Left lung (tissue), 10 donors: ENCODE data around the gene AMOT. TPM values are rescaled to one million over a fixed set of nuclear protein-coding genes. Genes with fewer than 3 reads are reported as not detected.
A peak's percentile ranks its signal among the peaks of the same experiment; 100 is the strongest.

Source experiments
- ATAC-seq: fragments of 200-7000 bp; cut with Tn5 transposase; one replicate; pipeline ENCODE4 v1.9.1; 2020; ENCODE audit warnings: moderate library complexity
- DNase-seq, 4 donors: peaks; one replicate each; pipeline ENCODE4 v3.0.0-alpha.2; 2013 to 2020
- H3K27ac ChIP-seq, 2 donors: fragments of 200-600 bp; sonication (generic) in 1 of 2; one replicate each; pipeline versions ENCODE4 v1.5.0 to v1.8.0; 2020 to 2021
- H3K27me3 ChIP-seq, 2 donors: fragments of 200-600 bp; sonication (generic) in 1 of 2; one replicate each; pipeline versions ENCODE4 v1.5.0 to v1.8.0; 2020 to 2021
- H3K36me3 ChIP-seq, 2 donors: fragments of 200-600 bp; sonication (generic) in 1 of 2; one replicate each; pipeline versions ENCODE4 v1.5.0 to v1.8.0; 2020 to 2021
- H3K4me1 ChIP-seq, 2 donors: fragments of 200-600 bp; one replicate each; pipeline ENCODE4 v1.8.0; 2021
- H3K4me3 ChIP-seq, 2 donors: fragments of 200-600 bp; sonication (generic) in 1 of 2; one replicate each; pipeline versions ENCODE4 v1.5.0 to v1.8.0; 2020 to 2021; ENCODE audit warnings: mild to moderate bottlenecking in 1 of 2
- H3K9me3 ChIP-seq, 2 donors: fragments of 200-600 bp; sonication (generic) in 1 of 2; one replicate each; pipeline versions ENCODE4 v1.5.0 to v1.8.0; 2020 to 2021
- intact Hi-C, 2 donors: fragments of 100-400 bp; cut with DNase I; formaldehyde crosslinking; loops; one replicate each; pipeline versions ENCODE4 v1.11.2 to v1.14.2; 2022
- polyA plus RNA-seq, 6 donors: library from polyadenylated mRNA; unstranded; fragments of 120-200 nt; gene quantifications; one replicate each; pipeline ENCODE4 v1.2.1, GENCODE V29; 2013; ENCODE audit not compliant: insufficient read length in 6 of 6
- total RNA-seq, 2 donors: library from RNA; stranded (reverse); fragmentation: NEBNext Ultra II Directional; extraction: Animal tissue kit (Norgen Biotek cat#: 25700); gene quantifications; one replicate each; pipeline ENCODE4 v1.2.1, GENCODE V29; 2021
- TF ChIP-seq, protein P1 (sequence below), 2 donors: fragments of 200-600 bp; sonication (generic) in 1 of 2; IDR thresholded peaks; one replicate each; pipeline versions ENCODE4 v1.5.0 to v1.8.0; 2021; ENCODE audit warnings: antibody characterized with exemption in 2 of 2
- donor health status: DM: no; HTN: yes; CAD: no.
- donor health status: DM: no; HTN: no; CAD: no.

AMOT gene
- total and polyA plus RNA-seq, 8 donors = 7.5 to 31.0 (median 21.6) TPM

DNA sequence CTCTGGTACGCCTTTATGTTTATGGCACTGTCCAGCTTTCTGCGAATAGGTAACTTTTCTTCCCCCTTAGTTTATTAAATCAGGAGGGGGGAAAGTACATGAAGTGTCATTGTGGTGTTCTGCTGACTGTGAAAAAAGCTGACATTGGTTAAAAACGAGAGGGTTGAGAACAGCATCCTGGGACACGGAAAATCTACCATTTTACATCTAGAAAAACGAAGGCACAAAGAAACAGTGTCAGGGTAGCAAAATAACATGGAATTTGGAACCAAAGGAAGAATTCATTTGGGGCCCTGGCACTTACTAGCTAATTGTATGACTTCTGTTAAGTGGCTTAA is 1.2 kb upstream of the AMOT start:
- DNase-seq (no peak), ATAC-seq (no peak)
- H3K27ac ChIP-seq = peak overlapping the region in 1 of 2 donors; percentile 76
- TF ChIP-seq, protein P1, sequence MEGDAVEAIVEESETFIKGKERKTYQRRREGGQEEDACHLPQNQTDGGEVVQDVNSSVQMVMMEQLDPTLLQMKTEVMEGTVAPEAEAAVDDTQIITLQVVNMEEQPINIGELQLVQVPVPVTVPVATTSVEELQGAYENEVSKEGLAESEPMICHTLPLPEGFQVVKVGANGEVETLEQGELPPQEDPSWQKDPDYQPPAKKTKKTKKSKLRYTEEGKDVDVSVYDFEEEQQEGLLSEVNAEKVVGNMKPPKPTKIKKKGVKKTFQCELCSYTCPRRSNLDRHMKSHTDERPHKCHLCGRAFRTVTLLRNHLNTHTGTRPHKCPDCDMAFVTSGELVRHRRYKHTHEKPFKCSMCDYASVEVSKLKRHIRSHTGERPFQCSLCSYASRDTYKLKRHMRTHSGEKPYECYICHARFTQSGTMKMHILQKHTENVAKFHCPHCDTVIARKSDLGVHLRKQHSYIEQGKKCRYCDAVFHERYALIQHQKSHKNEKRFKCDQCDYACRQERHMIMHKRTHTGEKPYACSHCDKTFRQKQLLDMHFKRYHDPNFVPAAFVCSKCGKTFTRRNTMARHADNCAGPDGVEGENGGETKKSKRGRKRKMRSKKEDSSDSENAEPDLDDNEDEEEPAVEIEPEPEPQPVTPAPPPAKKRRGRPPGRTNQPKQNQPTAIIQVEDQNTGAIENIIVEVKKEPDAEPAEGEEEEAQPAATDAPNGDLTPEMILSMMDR (IDR thresholded peaks at IDR 0.05) = no peak
- no peaks in the 10 kb centered on the region for H3K4me1 ChIP-seq
- H3K27me3 ChIP-seq = peaks cover 0 to 11% of the 10 kb centered on the region in 2 donors
- H3K36me3 ChIP-seq = no peaks in the 10 kb centered on the region
- intact Hi-C loops = no loop called here
- peak overlapping the region in 1 of 2 donors; percentile 60 for H3K4me3 ChIP-seq
- no peaks in the 10 kb centered on the region for H3K9me3 ChIP-seq

DNA sequence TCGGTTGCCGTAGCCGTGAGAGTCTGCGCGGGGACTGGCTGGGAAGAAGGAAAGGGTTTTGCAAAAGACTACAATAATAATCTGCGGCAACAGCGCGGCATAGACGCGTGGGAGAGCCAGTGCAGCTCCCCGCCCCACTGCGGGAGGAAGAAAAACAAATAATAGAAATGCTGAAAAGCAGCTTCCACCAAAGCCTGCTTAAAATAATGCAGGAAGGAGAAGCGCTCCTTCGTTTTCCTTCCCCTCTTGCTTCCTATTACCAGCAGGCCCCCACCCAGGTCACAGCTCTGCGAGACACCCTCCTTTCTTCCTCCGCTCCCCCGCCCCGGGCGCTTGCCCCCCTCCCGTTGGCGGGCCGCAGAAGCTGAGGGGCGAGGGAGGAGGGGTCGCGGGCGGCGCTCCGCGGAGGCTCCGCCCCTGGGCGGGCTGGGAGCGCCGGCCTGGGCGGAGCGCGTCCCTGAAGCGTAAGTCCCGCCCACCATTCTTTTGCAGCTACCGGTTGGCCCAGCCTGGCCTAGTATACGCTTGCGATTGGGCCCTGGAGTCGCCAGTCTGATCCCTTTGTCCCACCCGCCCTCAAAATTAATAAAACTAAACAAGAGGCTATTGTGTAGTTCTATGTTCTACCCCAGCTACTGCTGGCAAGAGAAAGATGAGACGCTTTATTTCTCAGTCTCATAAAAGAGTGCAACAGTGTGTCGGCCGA is 636 bp upstream of the AMOT start:
- TF ChIP-seq, protein P1 (IDR thresholded peaks at IDR 0.05) = no peak
- Histone ChIP-seq H3K4me3 (peak overlapping the region; percentile 39 to 60), H3K27ac (peak overlapping the region; percentile 75 to 76), H3K9me3 (no peaks in the 10 kb centered on the region), H3K36me3 (no peaks in the 10 kb centered on the region), H3K27me3 (peaks cover 0 to 11% of the 10 kb centered on the region in 2 donors), H3K4me1 (no peaks in the 10 kb centered on the region)
- peak; percentile 83 to 93 (median 86) for DNase-seq
- ATAC-seq = peak; percentile 97
- intact Hi-C loops = no loop called here

DNA sequence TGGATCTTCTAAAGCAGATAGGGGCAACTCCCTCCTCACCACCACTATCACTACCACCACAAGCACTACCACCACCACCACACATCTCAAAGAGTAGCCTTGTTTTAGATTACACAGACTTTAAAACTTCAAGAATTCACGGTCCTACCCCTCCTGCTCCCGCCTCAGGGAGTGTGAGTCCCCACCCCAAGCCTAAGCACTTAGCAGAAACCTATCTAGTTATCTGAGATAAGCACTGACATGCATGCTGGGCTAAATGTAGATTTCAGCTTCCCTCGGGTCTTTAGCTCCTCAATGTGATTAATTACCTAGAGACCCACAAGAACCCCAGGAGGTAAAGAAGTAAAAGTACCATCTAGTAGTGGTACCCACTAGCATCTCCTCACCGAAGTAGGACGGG is 775 bp downstream of the AMOT start:
- Histone ChIP-seq H3K27me3 (peaks cover 0 to 11% of the 10 kb centered on the region in 2 donors), H3K4me1 (no peaks in the 10 kb centered on the region), H3K9me3 (no peaks in the 10 kb centered on the region), H3K27ac (no peak overlapping the region), H3K36me3 (no peaks in the 10 kb centered on the region), H3K4me3 (peak overlapping the region; percentile 39 to 60)
- intact Hi-C loops = no loop called here
- TF ChIP-seq, protein P1 (IDR thresholded peaks at IDR 0.05) = no peak
- ATAC-seq (no peak), DNase-seq (no peak)

DNA sequence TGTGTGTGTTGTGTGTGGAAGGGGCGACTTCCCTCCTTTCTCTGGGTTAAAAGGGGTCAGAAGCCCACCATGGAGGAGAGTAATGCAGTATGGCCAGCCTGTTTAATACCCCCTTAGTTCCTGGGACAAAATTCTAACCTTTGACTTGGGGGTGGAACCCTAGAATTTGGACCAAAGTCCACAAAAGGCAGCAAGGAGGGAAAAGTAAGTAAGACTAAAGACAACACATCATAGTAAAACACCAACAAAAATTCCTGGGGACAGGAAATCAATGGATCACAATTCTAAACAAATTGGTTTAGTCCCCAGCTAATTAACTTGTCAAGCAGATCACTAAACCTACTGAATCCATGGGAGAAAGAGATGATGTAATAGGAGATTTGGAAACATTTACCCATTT is 3.1 kb downstream of the AMOT start:
- intact Hi-C loops = no loop called here
- Histone ChIP-seq H3K36me3 (no peaks in the 10 kb centered on the region), H3K27ac (no peak overlapping the region), H3K27me3 (peaks cover 0 to 11% of the 10 kb centered on the region in 2 donors), H3K9me3 (no peaks in the 10 kb centered on the region), H3K4me3 (no peak overlapping the region), H3K4me1 (no peaks in the 10 kb centered on the region)
- DNase-seq (no peak), ATAC-seq (no peak)
- TF ChIP-seq, protein P1 (IDR thresholded peaks at IDR 0.05) = no peak

DNA sequence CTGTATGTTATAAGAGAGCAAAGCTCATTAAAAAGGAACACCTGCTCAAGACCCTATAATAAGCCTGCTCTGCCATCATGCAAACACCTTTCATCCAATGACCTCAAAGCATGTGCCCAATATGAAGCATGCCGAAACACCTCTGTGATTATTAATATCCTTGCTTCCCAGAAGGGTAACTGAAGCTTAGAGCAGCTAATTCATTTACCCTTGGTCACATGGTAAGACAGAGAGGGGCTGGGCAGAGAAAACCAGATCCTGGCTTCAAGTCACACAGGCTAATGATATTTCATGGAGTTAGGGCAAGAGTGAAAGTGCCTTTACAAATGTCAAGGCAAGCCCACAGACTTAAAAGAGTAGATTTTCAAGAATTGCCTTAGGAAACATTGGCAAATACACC is 5.6 kb downstream of the AMOT start:
- Histone ChIP-seq H3K36me3 (no peaks in the 10 kb centered on the region), H3K4me1 (no peaks in the 10 kb centered on the region), H3K27me3 (peaks cover 0 to under 1% of the 10 kb centered on the region in 2 donors), H3K9me3 (no peaks in the 10 kb centered on the region), H3K27ac (no peak overlapping the region), H3K4me3 (no peak overlapping the region)
- TF ChIP-seq, protein P1 (IDR thresholded peaks at IDR 0.05) = no peak
- ATAC-seq = no peak
- DNase-seq = no peak
- intact Hi-C loops = no loop called here
